ENCODE measurements around the gene HOXA3. TPM values are rescaled to one million over a fixed set of nuclear protein-coding genes. Genes with fewer than 3 reads are reported as not detected.

Gene HOXA3
- total and polyA plus RNA-seq, 10 of the 15 experiments (the other 5 are each of a cell fraction or from before 2014, with no cell fraction given) = 0.05 TPM; not detected in 9

DNA sequence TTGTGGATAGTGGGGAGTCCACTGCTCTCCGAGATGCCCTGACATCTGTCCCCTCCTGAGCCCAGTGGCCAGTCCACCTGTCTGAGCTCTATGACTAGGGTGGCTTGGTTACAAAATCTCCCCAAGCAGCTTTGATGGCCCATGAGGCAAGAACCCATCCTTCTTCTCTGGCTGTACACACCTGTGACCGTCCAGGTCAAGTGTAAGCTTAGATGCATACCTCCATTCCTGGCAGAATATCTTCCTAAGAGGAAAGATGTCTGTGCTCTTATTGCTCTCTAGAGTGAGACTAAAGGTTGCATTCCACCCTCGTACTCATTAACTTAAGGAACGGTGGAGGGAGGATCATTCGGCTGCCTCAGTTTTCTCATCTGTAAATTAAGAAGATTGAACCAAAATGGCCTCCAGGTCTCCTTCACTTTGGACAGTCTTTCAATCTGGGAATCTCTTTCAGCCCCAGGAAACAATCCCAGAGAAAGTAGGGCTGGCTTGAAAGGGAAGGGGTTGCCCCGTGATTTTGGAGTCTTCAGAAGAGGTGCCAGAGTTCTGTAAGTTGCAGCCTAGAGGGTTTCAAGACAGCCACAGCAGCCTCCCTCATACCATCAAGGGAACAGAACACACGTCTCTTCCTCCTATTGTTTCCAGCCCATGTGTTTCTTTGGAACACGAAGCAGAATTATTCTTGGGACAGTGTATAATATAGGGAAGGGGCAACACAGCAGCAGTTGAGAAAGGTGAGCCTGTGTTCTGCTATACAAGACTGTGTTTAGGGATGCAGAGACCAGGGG is 27.3 kb downstream of the HOXA3 start (continued):
- TF ChIP-seq, protein P1, sequence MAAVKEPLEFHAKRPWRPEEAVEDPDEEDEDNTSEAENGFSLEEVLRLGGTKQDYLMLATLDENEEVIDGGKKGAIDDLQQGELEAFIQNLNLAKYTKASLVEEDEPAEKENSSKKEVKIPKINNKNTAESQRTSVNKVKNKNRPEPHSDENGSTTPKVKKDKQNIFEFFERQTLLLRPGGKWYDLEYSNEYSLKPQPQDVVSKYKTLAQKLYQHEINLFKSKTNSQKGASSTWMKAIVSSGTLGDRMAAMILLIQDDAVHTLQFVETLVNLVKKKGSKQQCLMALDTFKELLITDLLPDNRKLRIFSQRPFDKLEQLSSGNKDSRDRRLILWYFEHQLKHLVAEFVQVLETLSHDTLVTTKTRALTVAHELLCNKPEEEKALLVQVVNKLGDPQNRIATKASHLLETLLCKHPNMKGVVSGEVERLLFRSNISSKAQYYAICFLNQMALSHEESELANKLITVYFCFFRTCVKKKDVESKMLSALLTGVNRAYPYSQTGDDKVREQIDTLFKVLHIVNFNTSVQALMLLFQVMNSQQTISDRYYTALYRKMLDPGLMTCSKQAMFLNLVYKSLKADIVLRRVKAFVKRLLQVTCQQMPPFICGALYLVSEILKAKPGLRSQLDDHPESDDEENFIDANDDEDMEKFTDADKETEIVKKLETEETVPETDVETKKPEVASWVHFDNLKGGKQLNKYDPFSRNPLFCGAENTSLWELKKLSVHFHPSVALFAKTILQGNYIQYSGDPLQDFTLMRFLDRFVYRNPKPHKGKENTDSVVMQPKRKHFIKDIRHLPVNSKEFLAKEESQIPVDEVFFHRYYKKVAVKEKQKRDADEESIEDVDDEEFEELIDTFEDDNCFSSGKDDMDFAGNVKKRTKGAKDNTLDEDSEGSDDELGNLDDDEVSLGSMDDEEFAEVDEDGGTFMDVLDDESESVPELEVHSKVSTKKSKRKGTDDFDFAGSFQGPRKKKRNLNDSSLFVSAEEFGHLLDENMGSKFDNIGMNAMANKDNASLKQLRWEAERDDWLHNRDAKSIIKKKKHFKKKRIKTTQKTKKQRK (IDR thresholded peaks at IDR 0.05; ENCODE audit: low read depth, low read length) = no peak

DNA sequence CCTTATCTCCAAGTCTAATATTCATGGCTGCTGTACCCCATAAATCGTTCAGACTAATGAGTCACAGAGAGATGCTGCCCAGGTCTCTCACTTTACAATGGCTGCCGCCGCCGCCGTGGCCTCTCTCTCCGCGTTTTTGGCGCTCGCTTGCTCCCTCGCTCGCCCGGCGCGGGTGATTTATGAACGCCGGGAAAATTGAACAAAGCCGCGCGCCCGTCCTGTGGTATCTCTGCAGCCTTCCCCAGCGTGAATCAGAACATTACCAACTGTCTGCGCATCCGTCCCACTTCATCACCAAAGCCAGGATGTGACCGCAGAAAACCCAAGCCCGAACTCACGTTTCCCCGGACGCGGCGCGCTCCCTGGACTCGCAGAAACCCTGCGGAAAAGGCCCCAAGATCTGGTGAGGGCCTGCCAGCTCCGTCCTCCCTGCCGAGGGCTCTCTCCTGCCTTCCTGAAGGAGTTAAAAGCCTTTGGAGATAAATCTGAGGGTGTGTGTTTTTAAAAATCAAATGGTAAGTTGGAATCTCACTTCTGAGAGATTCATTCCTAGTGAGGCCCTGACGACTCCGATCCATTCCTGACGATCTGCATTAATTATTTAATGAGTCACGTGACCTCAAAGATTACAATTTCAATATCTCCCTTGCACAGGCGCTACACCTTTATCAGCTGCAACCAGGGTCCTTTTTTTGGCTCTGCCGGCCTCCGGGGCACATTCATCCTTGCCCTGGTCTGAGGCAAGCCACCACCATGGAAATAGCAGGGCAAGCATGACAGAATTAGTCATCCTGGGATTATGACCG is 28.1 kb downstream of the HOXA3 start:
- Histone ChIP-seq H4K20me1 (ENCODE audit: control insufficient read depth, insufficient read depth) (no peaks in the 10 kb centered on the region), H3K9ac (ENCODE audit: control insufficient read depth, insufficient read depth, low read length) (no peak overlapping the region), H3K4me2 (ENCODE audit: control insufficient read depth, insufficient read depth) (no peak overlapping the region), H3K4me1 (ENCODE audit: control insufficient read depth, insufficient read depth, low read length) (no peaks in the 10 kb centered on the region), H3K27me3 (replicated peaks in 1 of 2; ENCODE audit: control insufficient read depth in 2 of 2, insufficient read depth in 2 of 2, low read length in 1 of 2) (peaks cover 0 to 2% of the 10 kb centered on the region in 2 experiments; a peak in 3 of 4 replicates), H3K9me3 (replicated peaks; ENCODE audit: control insufficient read depth, insufficient read depth, low read length) (no peaks in the 10 kb centered on the region), H3K4me3 (no peak overlapping the region), H3K79me2 (ENCODE audit: control insufficient read depth, insufficient read depth, low read length) (no peaks in the 10 kb centered on the region), H2AFZ (ENCODE audit: control insufficient read depth, low read depth, low read length) (no peak overlapping the region), H3K36me3 (ENCODE audit: control insufficient read depth in 2 of 2, insufficient read depth in 2 of 2, low read length in 1 of 2) (no peaks in the 10 kb centered on the region), H3K27ac (ENCODE audit: control insufficient read depth, insufficient read depth) (no peak overlapping the region)
- RAD21 ChIA-PET (ENCODE audit: unreplicated experiment) = no interaction called here
- no peak for ATAC-seq
- no peak for DNase-seq (ENCODE audit: low read depth, low spot score)
- no TSS peak for BruUV-seq (replicated peaks)
- in situ Hi-C loops (cut with MboI) = no loop called here
- WGBS (ENCODE audit: insufficient coverage, insufficient replicate concordance, low lambda C conversion rate, missing lambda C conversion rate) = 81% methylated on average over 43 of the region's 43 CpGs
- CTCF ChIA-PET = no interaction called here
- FAIRE-seq = no peak
- POLR2A ChIA-PET = no interaction called here
- intact Hi-C loops (cut with micrococcal nuclease; ENCODE audit: unreplicated experiment) = no loop called here
- TF ChIP-seq RAD51 (IDR thresholded peaks at IDR 0.05) (peak; percentile 50; the same call in 1 of the 2 replicates), NBN (IDR thresholded peaks at IDR 0.05) (no peak)
- SMC1A ChIA-PET (ENCODE audit: uncharacterized antibody, unreplicated experiment) = no interaction called here

Data from GM12878 (cell line).